Gastrocnemius medialis (tissue), 4 donors: ENCODE measurements around the gene NPHP1.

ENCODE experiments used
- CTCF ChIP-seq, 5 experiments: fragments of 450-650 bp in 3 of 5; fragments of 200-600 bp in 2 of 5; sonication (generic) in 2 of 5; IDR thresholded peaks in 4 of 5; conservative IDR thresholded peaks in 1 of 5; 1 replicate in 4 of 5; 2 replicates in 1 of 5; pipeline ENCODE4 v1.5.1; 2016 to 2019; ENCODE audit warnings: antibody characterized with exemption in 5 of 5, mild to moderate bottlenecking in 3 of 5, moderate library complexity in 3 of 5
- POLR2A ChIP-seq, 2 donors: fragments of 450-650 bp; IDR thresholded peaks; one replicate each; pipeline ENCODE4 v1.6.1; 2017; ENCODE audit warnings: antibody characterized with exemption in 2 of 2, mild to moderate bottlenecking in 2 of 2, moderate library complexity in 2 of 2

GRCh38 chr2:110215091-110215490, 10.3 kb upstream of the NPHP1 start:
- TF ChIP-seq POLR2A (IDR thresholded peaks at IDR 0.05) (no peak), CTCF (IDR thresholded peaks at IDR 0.05 in 4 of 5, conservative IDR thresholded peaks at IDR 0.05 in 1 of 5) (no peak)
